Muscle of back (tissue), 11 donors: Measurements from ENCODE around the gene CASKIN2. TPM values are rescaled to one million over a fixed set of nuclear protein-coding genes. Genes with fewer than 3 reads are reported as not detected.
A peak's percentile ranks its signal among the peaks of the same experiment; 100 is the strongest.

Source experiments
- DNase-seq, 3 donors: peaks; one replicate each; pipeline versions ENCODE4 v3.0.0 to v3.0.0-alpha.2; 2013
- polyA plus RNA-seq, 10 donors: library from polyadenylated mRNA; unstranded; fragments of 120-200 nt; gene quantifications; one replicate each; pipeline ENCODE4 v1.2.1, GENCODE V29; 2013; ENCODE audit not compliant: insufficient read length in 10 of 10

The CASKIN2 gene
- polyA plus RNA-seq, 10 donors, result 16.2 to 28.7 (median 19.3) TPM

- no peak for DNase-seq
Observed at GRCh38 chr17:75548813-75549212, 33.5 kb upstream of the CASKIN2 start.

DNA sequence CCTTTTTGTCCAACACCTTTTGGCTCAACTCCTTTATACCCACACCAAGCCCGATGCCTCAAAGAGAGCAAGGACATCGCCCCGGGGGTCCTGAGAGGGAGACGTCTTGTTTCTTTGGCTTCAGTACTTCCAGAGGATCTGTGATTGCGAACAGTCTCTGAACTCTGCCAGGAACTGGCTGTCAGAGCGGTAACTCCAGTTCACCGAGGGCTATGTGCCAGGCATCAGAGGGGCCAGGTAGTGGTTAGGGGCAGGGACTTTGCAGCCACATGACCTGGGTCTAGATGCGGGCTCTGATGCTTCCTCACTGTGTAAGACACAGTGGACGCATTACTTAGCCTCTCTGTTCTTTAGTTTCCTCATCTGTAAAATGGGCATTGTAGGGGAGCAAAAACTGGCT lies 31.8 kb upstream of the CASKIN2 start:
- no peak for DNase-seq

GRCh38 chr17:75546181-75546580 lies 30.8 kb upstream of the CASKIN2 start:
- DNase-seq, result no peak

DNA sequence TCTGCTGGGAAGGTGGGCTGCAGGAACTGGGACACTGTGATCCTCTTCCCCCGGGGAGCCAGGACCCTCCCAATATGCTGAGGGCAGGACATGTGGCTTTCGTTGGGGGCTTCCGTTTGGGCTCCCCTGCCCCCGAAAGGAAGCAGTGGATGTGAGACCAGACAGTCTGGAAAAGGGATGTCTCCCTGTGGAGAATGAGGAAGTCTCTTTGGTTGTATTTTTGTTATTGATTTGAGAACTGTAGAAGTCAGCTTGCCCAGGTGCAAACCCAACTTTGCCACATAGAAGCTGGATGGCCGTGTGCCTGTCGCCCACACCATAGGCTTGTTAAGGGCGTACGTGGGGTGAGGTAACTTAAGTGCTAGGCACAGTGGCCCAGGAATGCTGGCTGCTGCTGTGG lies 28.9 kb upstream of the CASKIN2 start:
- DNase-seq, result no peak

DNA sequence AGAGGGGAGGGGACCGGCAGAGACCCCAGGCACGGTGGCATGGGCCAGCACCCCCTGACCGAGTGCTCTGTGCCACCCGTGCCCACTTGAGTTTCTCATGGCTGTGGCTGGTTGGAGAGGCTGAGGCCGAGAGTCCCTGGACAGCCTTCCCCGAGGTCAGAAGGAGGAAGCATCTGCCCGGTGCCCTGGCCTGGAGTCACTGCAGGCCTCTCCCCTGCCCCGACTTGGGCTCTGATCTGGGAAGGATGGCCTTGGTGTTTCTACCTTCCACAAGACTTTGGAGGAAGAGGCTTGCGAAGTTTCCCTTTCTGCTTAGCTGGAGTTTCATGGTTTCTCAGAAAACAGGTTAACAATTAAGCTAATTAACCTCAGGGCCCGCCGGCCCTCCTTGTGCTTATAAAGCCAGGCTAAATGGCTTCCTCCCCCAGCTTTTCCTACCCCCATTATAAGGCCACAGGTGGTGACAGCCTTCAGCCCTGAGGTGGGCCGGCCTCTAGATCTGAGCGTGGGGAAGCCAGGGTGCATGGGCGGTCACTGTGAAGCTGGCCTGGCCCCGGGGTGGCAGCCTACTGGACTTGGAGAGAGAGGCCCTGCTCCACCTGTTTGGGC lies 27.5 kb upstream of the CASKIN2 start:
- no peak for DNase-seq

GRCh38 chr17:75542229-75542628 lies 26.9 kb upstream of the CASKIN2 start:
- no peak for DNase-seq

DNA sequence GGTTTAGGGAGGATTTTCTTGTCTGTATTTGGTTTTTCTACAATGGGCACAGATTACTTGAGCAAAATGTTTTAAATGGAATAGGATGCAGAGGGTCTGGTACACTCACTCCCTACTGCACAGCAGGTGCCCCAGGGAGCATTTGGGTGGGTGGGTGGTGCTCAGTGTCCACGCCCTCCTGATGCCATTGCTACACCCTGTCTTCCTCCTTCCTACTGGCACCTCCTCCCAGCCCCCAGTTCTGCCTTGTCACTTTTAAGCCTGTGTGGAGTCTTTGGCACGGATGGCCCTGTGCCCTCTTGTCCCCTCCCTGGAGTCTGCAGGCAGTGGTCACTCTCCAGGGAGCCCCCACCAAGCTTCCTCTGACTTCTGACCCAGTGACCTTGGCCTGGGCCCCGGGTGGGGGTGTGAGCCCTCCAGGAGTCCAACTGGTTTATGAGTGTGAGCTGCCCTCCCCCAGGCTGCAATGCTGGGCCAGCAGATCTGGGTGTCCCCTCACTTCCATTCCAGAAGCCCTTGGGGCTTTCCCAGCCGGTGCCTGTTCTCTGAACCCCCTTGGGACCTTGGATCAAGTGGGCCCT lies 25.7 kb upstream of the CASKIN2 start:
- DNase-seq, result no peak

DNA sequence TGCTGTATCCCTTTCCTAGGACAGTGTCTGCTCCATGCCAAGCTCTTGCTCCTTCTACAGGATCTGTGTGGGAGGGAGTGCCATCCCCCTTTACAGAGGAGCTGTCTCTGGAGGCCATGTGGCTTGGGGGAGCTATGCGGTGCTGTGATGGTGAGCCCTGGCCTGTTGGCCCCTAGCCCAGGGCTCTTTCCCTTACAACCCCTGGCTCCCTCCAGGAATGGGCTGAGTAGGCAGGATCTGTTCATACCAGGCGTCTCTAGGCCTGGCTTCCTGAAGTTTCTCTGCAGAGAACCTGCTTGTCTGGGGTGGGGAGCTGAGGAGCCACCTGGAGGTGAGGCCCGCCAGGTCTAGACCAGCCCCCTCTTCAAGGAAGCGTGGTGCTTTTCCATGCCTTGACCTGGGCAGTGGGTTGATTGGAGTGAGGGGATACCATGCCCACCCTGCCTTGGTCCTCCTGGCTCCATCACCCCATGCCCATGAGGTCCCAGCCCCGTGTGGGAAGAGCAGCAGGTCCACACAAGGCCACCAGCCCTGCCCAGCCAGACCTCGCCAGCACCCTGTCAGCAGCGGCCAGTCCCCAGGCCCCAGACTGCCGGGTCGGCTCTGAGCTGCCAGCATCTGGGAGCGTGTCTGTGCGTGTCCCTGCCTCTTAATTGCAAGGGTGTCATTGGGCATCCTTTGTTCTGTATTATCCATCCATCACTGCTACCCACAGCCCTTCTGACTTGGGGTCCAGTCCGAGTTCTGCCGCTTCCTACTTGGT lies 24.8 kb upstream of the CASKIN2 start:
- no peak for DNase-seq

- DNase-seq, result no peak
Observed at GRCh38 chr17:75536366-75536765, 21.0 kb upstream of the CASKIN2 start.

DNA sequence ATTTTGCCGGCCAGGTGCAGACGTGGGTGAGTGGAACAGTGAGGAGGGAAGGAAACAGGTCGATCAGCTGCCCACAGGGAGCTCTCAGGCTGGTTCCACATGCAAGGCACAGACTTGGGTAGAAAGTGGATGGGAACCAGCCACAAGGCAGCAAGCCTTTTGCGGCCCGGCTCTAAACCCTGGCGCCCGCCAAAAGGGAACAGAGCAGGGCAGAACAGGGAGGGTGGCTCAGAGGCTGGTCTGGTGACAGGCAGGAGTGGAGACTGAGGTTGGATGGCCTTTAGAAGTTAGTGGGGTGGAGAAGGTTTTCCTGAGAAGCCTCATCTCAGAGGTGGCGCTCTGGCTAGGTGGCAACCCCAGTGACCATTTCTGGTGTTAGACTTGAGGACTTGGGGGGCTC lies 20.5 kb upstream of the CASKIN2 start:
- DNase-seq, result no peak

DNA sequence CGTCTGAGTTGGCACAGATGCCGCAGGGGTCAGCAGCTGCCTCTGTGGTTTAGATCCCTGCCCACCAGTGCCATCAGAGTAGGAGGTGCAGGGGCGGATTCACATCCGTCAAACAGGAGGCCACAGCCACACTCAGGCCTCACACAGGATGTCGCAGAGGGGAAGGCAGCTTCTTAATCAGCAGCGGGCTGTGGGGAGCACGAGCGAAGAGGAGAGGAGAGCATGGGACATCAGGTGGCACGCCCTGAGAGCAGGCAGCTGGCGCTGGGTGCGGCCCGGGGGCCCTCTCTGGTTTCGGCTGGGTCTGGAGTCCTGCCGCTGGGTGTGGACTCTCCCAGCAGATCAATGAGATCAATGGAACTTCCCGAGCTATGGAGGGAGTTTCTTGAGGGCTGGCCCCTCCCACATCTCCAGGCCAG lies 19.8 kb upstream of the CASKIN2 start:
- no peak for DNase-seq

GRCh38 chr17:75531721-75532072 lies 16.4 kb upstream of the CASKIN2 start:
- no peak for DNase-seq

GRCh38 chr17:75530837-75531720 lies 15.7 kb upstream of the CASKIN2 start:
- no peak for DNase-seq

DNA sequence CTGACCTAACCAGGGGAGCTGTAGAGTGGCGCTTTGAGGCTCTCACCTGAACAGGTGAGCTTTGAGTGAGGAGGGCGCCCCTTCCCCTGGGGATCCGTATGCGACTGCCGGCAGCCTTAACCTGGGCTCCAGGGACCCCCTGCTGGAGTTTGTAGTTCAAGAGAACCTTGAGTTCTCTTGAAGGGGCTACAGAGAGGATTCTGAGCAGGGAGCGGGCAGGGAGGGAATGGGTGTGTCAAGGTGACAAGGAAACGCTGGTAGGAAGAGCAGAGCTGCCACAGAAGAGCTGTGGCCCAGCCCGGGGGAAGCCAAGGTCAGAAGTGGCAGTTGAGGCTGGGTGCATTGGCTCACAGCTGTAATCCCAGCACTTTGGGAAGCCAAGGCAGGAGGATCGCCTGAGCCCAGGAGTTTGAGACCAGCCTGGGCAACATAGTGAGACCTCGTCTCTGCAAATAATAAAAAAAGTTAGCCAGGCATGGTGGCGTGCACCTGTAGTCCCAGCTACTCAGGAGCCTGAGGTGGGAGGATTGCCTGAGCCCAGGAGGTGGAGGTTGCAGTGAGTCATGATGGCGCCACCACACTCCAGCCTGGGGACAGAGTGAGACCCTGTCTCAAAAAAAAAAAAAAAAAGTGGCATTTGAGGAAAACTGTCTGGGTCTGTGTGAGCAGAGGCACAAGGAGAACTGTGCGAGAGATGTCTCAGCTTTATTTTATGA lies 11.4 kb upstream of the CASKIN2 start:
- no peak for DNase-seq

- DNase-seq, result no peak
Observed at GRCh38 chr17:75525806-75526554, 10.6 kb upstream of the CASKIN2 start.

DNA sequence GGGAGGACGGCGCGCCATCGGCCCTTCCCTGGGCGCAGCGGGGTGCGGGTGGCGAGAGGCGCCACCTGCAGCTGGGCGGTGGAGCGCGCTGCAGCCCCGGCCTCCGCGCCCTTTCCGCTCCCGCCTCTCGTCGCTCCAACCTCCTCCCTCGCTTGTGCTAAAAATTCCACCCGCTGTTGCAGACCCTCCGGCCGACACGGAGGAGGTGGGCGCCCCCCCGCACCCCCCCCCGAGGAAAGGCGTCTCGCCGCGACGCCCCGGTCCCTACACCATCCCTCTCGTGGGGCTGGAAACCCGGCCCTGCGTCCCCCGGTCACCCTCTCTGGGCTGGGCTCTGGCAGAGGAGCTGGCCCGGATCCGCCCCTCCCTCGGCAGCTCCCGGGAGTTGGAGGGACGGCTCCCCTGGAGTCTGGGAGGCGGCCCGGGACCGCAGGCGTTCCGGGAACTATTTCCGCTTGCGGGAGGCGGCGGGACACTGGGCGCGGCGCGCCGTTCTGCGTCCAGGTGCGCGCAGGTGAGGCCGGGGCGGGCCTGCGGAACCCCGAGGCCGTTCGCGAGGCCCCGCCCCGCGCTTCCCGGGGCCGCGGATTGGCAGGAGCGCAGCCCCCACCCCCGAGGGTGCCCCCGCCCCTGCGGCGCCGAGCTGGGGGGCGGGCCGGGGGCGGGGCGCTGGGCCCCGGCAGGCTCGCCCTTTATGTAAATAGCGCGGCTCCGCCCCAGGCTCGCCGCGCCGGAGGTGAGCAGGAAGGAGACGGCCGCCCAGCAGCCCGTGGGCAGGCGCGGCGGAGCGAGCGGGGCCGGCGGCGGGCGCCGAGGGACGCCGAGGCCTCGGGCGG lies 9.9 kb upstream of the CASKIN2 start, which contains the start of gene LLGL2:
LLGL2 (plus strand) TSS at position 728 of the 836 bp plus-strand sequence. CDS start 17,730 bp downstream, outside the sequence.
- peak in 2 of 3 donors; percentile 63 to 82 for DNase-seq

DNA sequence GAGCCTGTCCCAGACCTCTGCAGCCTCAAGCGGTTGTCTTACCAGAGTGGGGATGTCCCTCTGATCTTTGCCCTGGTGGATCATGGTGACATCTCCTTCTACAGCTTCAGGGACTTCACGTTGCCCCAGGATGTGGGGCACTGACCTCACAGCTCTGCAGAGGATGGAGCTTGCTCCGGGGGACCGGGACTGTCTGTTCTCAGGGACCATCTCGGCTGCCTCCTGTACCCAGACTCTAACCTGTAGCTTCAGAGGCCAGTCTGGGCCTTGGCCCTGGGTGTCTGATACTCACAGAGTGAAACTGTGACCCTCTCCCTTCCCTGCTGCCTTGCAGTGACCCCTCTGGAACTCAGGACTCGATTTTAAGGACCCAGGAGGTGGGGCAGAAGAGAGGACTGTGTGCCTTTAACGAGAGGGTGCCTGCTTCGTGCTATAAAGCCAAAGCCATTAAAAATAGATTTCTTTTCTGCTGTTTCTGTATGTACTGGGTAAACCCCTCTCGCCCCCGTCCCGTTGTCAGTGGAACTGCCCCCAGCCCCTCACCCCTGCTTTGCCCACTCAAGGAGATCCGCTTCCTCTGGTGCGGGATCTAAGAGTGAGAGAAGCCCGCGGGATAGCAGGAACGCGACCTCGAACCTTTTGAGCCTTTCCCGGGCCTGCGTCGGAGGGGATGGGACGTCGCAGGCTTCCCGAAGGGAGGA lies 9.1 kb upstream of the CASKIN2 start:
- no peak for DNase-seq

GRCh38 chr17:75523647-75524046 lies 8.3 kb upstream of the CASKIN2 start:
- no peak for DNase-seq
